ENCODE results near the gene MTHFD1L.

GRCh38 chr6:150981095-150981494, 115.6 kb downstream of the MTHFD1L start:
- TF ChIP-seq POLR2AphosphoS5 (IDR thresholded peaks at IDR 0.05) (no peak), CTCF (IDR thresholded peaks at IDR 0.05) (no peak)
